H1 (cell line): ENCODE results near the gene OSBP2. TPM values are rescaled to one million over a fixed set of nuclear protein-coding genes. Genes with fewer than 3 reads are reported as not detected.

ENCODE experiments used
- CTCF ChIA-PET: fragments of 300-600 bp; sonication (Branson Sonifier 250); formaldehyde crosslinking; loops from one replicate; lab custom pipeline; 2021; ENCODE audit not compliant: partially characterized antibody; lab: Charles Lee
- POLR2A ChIA-PET: fragments of 300-600 bp; sonication (Branson Sonifier 250); formaldehyde crosslinking; loops from one replicate; lab custom pipeline; 2021; ENCODE audit warnings: inconsistent platforms; ENCODE audit not compliant: partially characterized antibody; lab: Charles Lee
- DNase-seq, 2 experiments: peaks; one replicate each; pipeline versions ENCODE4 v3.0.0 to v3.0.0-alpha.2; 2010 to 2022; ENCODE audit warnings: low spot score in 2 of 2, low read depth in 1 of 2, mixed read lengths in 1 of 2
- FAIRE-seq: peaks from 2 replicates; lab custom pipeline; 2011; peaks lifted over from hg19 to GRCh38; lab: Jason Lieb, UNC
- H2AFZ ChIP-seq: 2 replicates; pipeline ENCODE4 v1.8.1; 2012; ENCODE audit warnings: low read length, inconsistent platforms
- H2AK5ac ChIP-seq: 2 replicates; pipeline ENCODE4 v1.6.1; 2013; ENCODE audit warnings: low read depth, low read length
- H2BK120ac ChIP-seq: replicated peaks from 2 replicates; pipeline ENCODE3; 2013; ENCODE audit warnings: low read depth, low read length, inconsistent platforms
- H2BK12ac ChIP-seq: 2 replicates; pipeline ENCODE4 v1.6.1; 2013; ENCODE audit warnings: low read depth, low read length
- H2BK15ac ChIP-seq: 2 replicates; pipeline ENCODE4 v1.6.1; 2013; ENCODE audit warnings: low read length
- H2BK20ac ChIP-seq: 2 replicates; pipeline ENCODE4 v1.6.1; 2013; ENCODE audit warnings: low read length
- H2BK5ac ChIP-seq: 2 replicates; pipeline ENCODE4 v1.6.1; 2013; ENCODE audit warnings: low read depth, low read length
- H3K14ac ChIP-seq: 2 replicates; pipeline ENCODE4 v1.6.1; 2013; ENCODE audit warnings: inconsistent platforms; ENCODE audit not compliant: insufficient read length
- H3K18ac ChIP-seq: 2 replicates; pipeline ENCODE4 v1.6.1; 2013; ENCODE audit warnings: low read length; ENCODE audit errors: extremely low read depth
- H3K23ac ChIP-seq: 2 replicates; pipeline ENCODE4 v1.6.1; 2013; ENCODE audit warnings: inconsistent platforms; ENCODE audit not compliant: insufficient read length
- H3K23me2 ChIP-seq: 2 replicates; pipeline ENCODE4 v1.6.1; 2013; ENCODE audit warnings: low read depth, low read length
- H3K27ac ChIP-seq: 2 replicates; pipeline ENCODE4 v1.6.1; 2011; ENCODE audit warnings: low read depth, low read length, inconsistent platforms
- H3K27me3 ChIP-seq, 4 experiments: replicated peaks in 1 of 4; 1 replicate in 1 of 4; 2 replicates in 3 of 4; pipeline versions ENCODE4 v1.6.1 to v1.8.1; 2011 to 2013; ENCODE audit warnings: low read length in 3 of 4, mild to moderate bottlenecking in 3 of 4, inconsistent platforms in 2 of 4, mixed read lengths in 2 of 4, moderate library complexity in 1 of 4; ENCODE audit not compliant: control insufficient read depth in 3 of 4, insufficient read depth in 3 of 4; ENCODE audit errors: extremely low read depth in 1 of 4
- H3K36me3 ChIP-seq, 4 experiments: 2 replicates each; pipeline versions ENCODE4 v1.6.1 to v1.8.1; 2011 to 2013; ENCODE audit warnings: mild to moderate bottlenecking in 4 of 4, low read length in 3 of 4, moderate library complexity in 2 of 4, control low read depth in 1 of 4, inconsistent platforms in 1 of 4; ENCODE audit not compliant: insufficient read depth in 4 of 4, control insufficient read depth in 2 of 4
- H3K4ac ChIP-seq: replicated peaks from 2 replicates; pipeline ENCODE3; 2013; ENCODE audit warnings: low read length, low read depth, mixed read lengths, inconsistent platforms; ENCODE audit not compliant: insufficient read length
- H3K4me1 ChIP-seq, 4 experiments: replicated peaks in 1 of 4; 1 replicate in 1 of 4; 2 replicates in 3 of 4; pipeline versions ENCODE4 v1.6.1 to v1.8.1; 2011 to 2013; ENCODE audit warnings: low read length in 3 of 4, inconsistent platforms in 2 of 4, mixed read lengths in 1 of 4; ENCODE audit not compliant: insufficient read depth in 4 of 4, control insufficient read depth in 3 of 4
- H3K4me2 ChIP-seq, 2 experiments: 2 replicates each; pipeline versions ENCODE4 v1.6.1 to v1.8.1; 2011 to 2013; ENCODE audit warnings: low read depth in 2 of 2, low read length in 2 of 2, control low read depth in 1 of 2, inconsistent platforms in 1 of 2, mild to moderate bottlenecking in 1 of 2; ENCODE audit not compliant: insufficient read depth in 1 of 2
- H3K4me3 ChIP-seq, 4 experiments: fragments of 200-600, 300-600 bp in 1 of 4; sonication (generic), shearing (Covaris generic), sonication (Bioruptor Twin) in 1 of 4; 2 replicates each; pipeline versions ENCODE4 v1.5.1 to v1.8.1; 2011 to 2016; ENCODE audit warnings: low read length in 4 of 4, low read depth in 3 of 4, control low read depth in 2 of 4, inconsistent platforms in 2 of 4, mild to moderate bottlenecking in 2 of 4, mixed read lengths in 1 of 4, moderate library complexity in 1 of 4; ENCODE audit not compliant: insufficient read depth in 2 of 4; ENCODE audit errors: extremely low read depth in 1 of 4
- H3K56ac ChIP-seq: replicated peaks from 2 replicates; pipeline ENCODE3; 2013; ENCODE audit warnings: low read depth, mild to moderate bottlenecking, mixed read lengths, low read length, inconsistent platforms; ENCODE audit not compliant: insufficient read length
- H3K79me1 ChIP-seq: 2 replicates; pipeline ENCODE4 v1.6.1; 2013; ENCODE audit warnings: low read depth, low read length, control low read depth
- H3K79me2 ChIP-seq, 2 experiments: 2 replicates each; pipeline versions ENCODE4 v1.6.1 to v1.8.1; 2012 to 2013; ENCODE audit warnings: low read length in 2 of 2, mild to moderate bottlenecking in 2 of 2, inconsistent platforms in 1 of 2; ENCODE audit not compliant: insufficient read depth in 2 of 2, control insufficient read depth in 1 of 2
- H3K9ac ChIP-seq, 4 experiments: replicated peaks in 1 of 4; 1 replicate in 1 of 4; 2 replicates in 3 of 4; pipeline versions ENCODE4 v1.6.1 to v1.8.1; 2011 to 2013; ENCODE audit warnings: low read depth in 3 of 4, low read length in 3 of 4, control low read depth in 2 of 4, mild to moderate bottlenecking in 2 of 4, moderate library complexity in 2 of 4, inconsistent platforms in 1 of 4; ENCODE audit errors: extremely low read depth in 1 of 4
- H3K9me3 ChIP-seq, 2 experiments: 2 replicates each; pipeline versions ENCODE4 v1.6.1 to v1.8.1; 2012 to 2013; ENCODE audit warnings: mild to moderate bottlenecking in 2 of 2, moderate library complexity in 2 of 2, control low read depth in 1 of 2, inconsistent platforms in 1 of 2, low read depth in 1 of 2, low read length in 1 of 2, mixed read lengths in 1 of 2; ENCODE audit not compliant: insufficient read depth in 2 of 2
- H4K20me1 ChIP-seq, 2 experiments: replicated peaks in 1 of 2; 2 replicates each; pipeline versions ENCODE3 to v1.8.1; 2011 to 2013; ENCODE audit warnings: inconsistent platforms in 2 of 2, low read length in 2 of 2, mild to moderate bottlenecking in 1 of 2; ENCODE audit not compliant: insufficient read depth in 2 of 2, control insufficient read depth in 1 of 2
- H4K5ac ChIP-seq: 2 replicates; pipeline ENCODE4 v1.6.1; 2013; ENCODE audit warnings: low read length, low read depth, mixed read lengths, inconsistent platforms; ENCODE audit not compliant: insufficient read length
- H4K8ac ChIP-seq: 2 replicates; pipeline ENCODE4 v1.8.0; 2013; ENCODE audit warnings: mild to moderate bottlenecking, moderate library complexity, low read length, inconsistent platforms; ENCODE audit not compliant: insufficient read depth; ENCODE audit errors: extremely low read depth
- H4K91ac ChIP-seq: replicated peaks from 2 replicates; pipeline ENCODE3; 2013; ENCODE audit warnings: low read length, mixed read lengths, inconsistent platforms; ENCODE audit not compliant: insufficient read length
- ATF3 ChIP-seq: IDR thresholded peaks from 2 replicates; pipeline ENCODE4 v1.6.1; 2011; ENCODE audit warnings: low read depth, mild to moderate bottlenecking, low read length; ENCODE audit not compliant: insufficient read depth
- EP300 ChIP-seq, 2 experiments: IDR thresholded peaks; 1 replicate in 1 of 2; 2 replicates in 1 of 2; pipeline ENCODE4 v1.6.1; 2011 to 2012; ENCODE audit warnings: low read depth in 2 of 2, low read length in 2 of 2, mild to moderate bottlenecking in 2 of 2, borderline replicate concordance in 1 of 2, inconsistent platforms in 1 of 2, moderate library complexity in 1 of 2
- EZH2 ChIP-seq: fragments of 200-600 bp; sonication (generic); IDR thresholded peaks from 2 replicates; pipeline ENCODE4 v1.7.1; 2012; ENCODE audit warnings: low read depth, mild to moderate bottlenecking, moderate library complexity, low read length, inconsistent platforms; ENCODE audit not compliant: severe bottlenecking
- JUND ChIP-seq: IDR thresholded peaks from 2 replicates; pipeline ENCODE4 v1.6.1; 2011; ENCODE audit warnings: mild to moderate bottlenecking, improper control_type of control experiment, low read length
- NANOG ChIP-seq: IDR thresholded peaks from 2 replicates; pipeline ENCODE4 v1.6.1; 2011; ENCODE audit warnings: low read length, low read depth, mild to moderate bottlenecking, inconsistent platforms; ENCODE audit not compliant: insufficient read depth, poor library complexity, severe bottlenecking
- RAD21 ChIP-seq, 2 experiments: IDR thresholded peaks in 1 of 2; conservative IDR thresholded peaks in 1 of 2; 2 replicates each; pipeline ENCODE4 v1.6.1; 2011; ENCODE audit warnings: low read depth in 2 of 2, low read length in 2 of 2, improper control_type of control experiment in 1 of 2, inconsistent platforms in 1 of 2, mild to moderate bottlenecking in 1 of 2, moderate library complexity in 1 of 2
- RBBP5 ChIP-seq: IDR thresholded peaks from 2 replicates; pipeline ENCODE4 v1.7.1; 2012; ENCODE audit warnings: low read depth, mild to moderate bottlenecking, inconsistent platforms, low read length, moderate library complexity, borderline replicate concordance
- SP2 ChIP-seq: IDR thresholded peaks from 2 replicates; pipeline ENCODE4 v1.6.1; 2012; ENCODE audit warnings: mild to moderate bottlenecking, low read length, inconsistent platforms
- TAF7 ChIP-seq: optimal IDR thresholded peaks from 2 replicates; pipeline ENCODE3; 2011; ENCODE audit warnings: low read depth, mild to moderate bottlenecking, inconsistent platforms, low read length, moderate library complexity, borderline replicate concordance
- WGBS, 2 experiments: shearing (Covaris generic) in 1 of 2; methylation state at CpG; one replicate each; pipeline versions ENCODE4 v1.1.6 to v1.1.7; 2013 to 2015; ENCODE audit warnings: low lambda C conversion rate in 2 of 2, mixed read lengths in 2 of 2, inconsistent platforms in 1 of 2, low coverage in 1 of 2, missing lambda C conversion rate in 1 of 2; ENCODE audit not compliant: insufficient replicate concordance in 2 of 2, insufficient coverage in 1 of 2, insufficient read length in 1 of 2; ENCODE audit errors: extremely low coverage in 1 of 2, missing lambda C conversion rate in 1 of 2; 5-methylcytosine and 5-hydroxymethylcytosine counted together
- polyA plus RNA-seq, 7 experiments: library from polyadenylated mRNA; depleted of rRNA in 3 of 7; stranded (reverse) in 5 of 7; unstranded in 2 of 7; fragments of >200 nt in 5 of 7; fragments of 200-250 nt in 2 of 7; gene quantifications; 1 replicate in 5 of 7; 2 replicates in 1 of 7; 4 replicates in 1 of 7; pipeline versions ENCODE4 v1.2.1 to v1.2.3, GENCODE V29; 2011 to 2013; ENCODE audit warnings: missing spikeins in 2 of 7, mixed read lengths in 2 of 7
- total RNA-seq: library from RNA; stranded (reverse); fragmentation: NEBNext Ultra II Directional; extraction: Animal tissue kit (Norgen Biotek cat#: 25700); gene quantifications from 2 replicates; pipeline ENCODE4 v1.2.1, GENCODE V29; 2021

Gene OSBP2
- total and polyA plus RNA-seq, 2 of the 8 experiments (the other 6 are each of a cell fraction or from before 2014, with no cell fraction given), result 3.4 to 3.7 TPM

GRCh38 chr22:30932661-30933060, 238.0 kb downstream of the OSBP2 start:
- Histone ChIP-seq H3K4me1 (no peaks in the 10 kb centered on the region), H3K18ac (no peak overlapping the region), H3K79me2 (no peaks in the 10 kb centered on the region), H3K56ac (no peak overlapping the region), H3K27ac (no peak overlapping the region), H2BK20ac (no peak overlapping the region), H3K23ac (no peak overlapping the region), H3K4ac (no peak overlapping the region), H2AK5ac (no peak overlapping the region), H4K91ac (no peak overlapping the region), H4K8ac (no peak overlapping the region), H3K14ac (no peak overlapping the region), H3K79me1 (peaks cover 4% of the 10 kb centered on the region; the same call in 1 of the 2 replicates), H2BK120ac (no peak overlapping the region), H3K4me2 (no peak overlapping the region), H4K5ac (no peak overlapping the region), H3K27me3 (no peaks in the 10 kb centered on the region), H3K36me3 (peaks cover 70 to 98% (median 92%) of the 10 kb centered on the region in 4 experiments), H2BK12ac (no peak overlapping the region), H2BK5ac (no peak overlapping the region), H3K4me3 (no peak overlapping the region), H2BK15ac (no peak overlapping the region), H2AFZ (no peak overlapping the region), H3K23me2 (no peaks in the 10 kb centered on the region), H4K20me1 (peaks cover 4 to 23% of the 10 kb centered on the region in 2 experiments), H3K9ac (no peak overlapping the region), H3K9me3 (no peaks in the 10 kb centered on the region)
- ChIA-PET CTCF (interaction anchor here (1.9 to 3.7 kb wide), 2 partner anchors 11 to 42 kb away, joined by 4 to 21 read pairs; no protein-coding TSS in a partner anchor), POLR2A (interaction anchor here (0.6 to 1.7 kb wide), 8 partner anchors 10 to 152 kb away, joined by 3 to 6 read pairs (median 3); no protein-coding TSS in a partner anchor)
- WGBS, 2 experiments, result 90% methylated on average over 16 of the region's 16 CpGs; no CpG with 5 or more reads in 1 of the 2 experiments
- DNase-seq, result no peak
- FAIRE-seq, result no peak
- TF ChIP-seq SP2 (no peak), RBBP5 (no peak), ATF3 (no peak), NANOG (no peak), TAF7 (no peak), RAD21 (IDR thresholded peaks at IDR 0.05 in 1 of 2, conservative IDR thresholded peaks at IDR 0.05 in 1 of 2; ENCODE audit: low read depth in 2 of 2, low read length in 2 of 2) (no peak), EZH2 (no peak), JUND (no peak), EP300 (IDR thresholded peaks at IDR 0.05; ENCODE audit: borderline replicate concordance in 1 of 2, low read depth in 2 of 2, low read length in 2 of 2) (no peak)
